Bronchial epithelial cell (primary cell): Measurements from ENCODE around the gene DDX42. TPM values are rescaled to one million over a fixed set of nuclear protein-coding genes. Genes with fewer than 3 reads are reported as not detected.
"Not testable (repeated sequence)": the region's sequence is repeated elsewhere in the genome, so short reads cannot be mapped to it uniquely, and the experiment has no call there.

Source experiments
- DNase-seq: peaks from one replicate; pipeline ENCODE4 v3.0.0-alpha.2; 2010; ENCODE audit warnings: low read depth
- FAIRE-seq: peaks from 2 replicates; lab custom pipeline; 2011; peaks lifted over from hg19 to GRCh38; lab: Jason Lieb, UNC
- H3K27me3 ChIP-seq: 2 replicates; pipeline ENCODE4 v1.5.1; 2011; ENCODE audit warnings: low read length; ENCODE audit not compliant: control insufficient read depth, insufficient read depth
- H3K36me3 ChIP-seq: 2 replicates; pipeline ENCODE4 v1.5.1; 2011; ENCODE audit warnings: low read length; ENCODE audit not compliant: control insufficient read depth, insufficient read depth
- H3K4me3 ChIP-seq: 2 replicates; pipeline ENCODE4 v1.5.1; 2011; ENCODE audit warnings: mild to moderate bottlenecking, low read depth, low read length, control low read depth
- CTCF ChIP-seq: IDR thresholded peaks from 2 replicates; pipeline ENCODE4 v1.5.1; 2011; ENCODE audit warnings: mild to moderate bottlenecking, moderate library complexity, low read length, control low read depth, inconsistent platforms; ENCODE audit not compliant: insufficient read depth, severe bottlenecking
- total RNA-seq: library from RNA; depleted of rRNA; stranded (reverse); fragments of >200 nt; gene quantifications from 2 replicates; pipeline ENCODE4 v1.2.1, GENCODE V29; 2014

The DDX42 gene
- total RNA-seq, 1 donor from 2014 or later, result 65.0 TPM

- Histone ChIP-seq H3K4me3 (no peak overlapping the region), H3K36me3 (peaks cover 1% of the 10 kb centered on the region), H3K27me3 (peaks cover 6% of the 10 kb centered on the region)
- TF ChIP-seq CTCF, result no peak
- FAIRE-seq (no peak), DNase-seq (no peak)
These were observed 81.2 kb downstream of the DDX42 start for GRCh38 chr17:63855185-63855584.

GRCh38 chr17:63856425-63856824, 82.5 kb downstream of the DDX42 start:
- not testable (repeated sequence) for H3K36me3 ChIP-seq, FAIRE-seq, H3K27me3 ChIP-seq, DNase-seq, H3K4me3 ChIP-seq

GRCh38 chr17:63859257-63859656, 85.3 kb downstream of the DDX42 start:
- H3K4me3 ChIP-seq, result no peak overlapping the region
- FAIRE-seq (no peak), DNase-seq (no peak)
- H3K36me3 ChIP-seq, result peaks cover 1% of the 10 kb centered on the region
- H3K27me3 ChIP-seq, result peaks cover 6% of the 10 kb centered on the region
- TF ChIP-seq CTCF, result no peak

GRCh38 chr17:63866625-63867024, 92.7 kb downstream of the DDX42 start:
- DNase-seq, FAIRE-seq, H3K4me3 ChIP-seq, H3K27me3 ChIP-seq, H3K36me3 ChIP-seq: not testable (repeated sequence)

Other genes starting within 250 kb of the DDX42 start
- gene DCAF7, start 223.7 kb upstream of the DDX42 start, total RNA-seq, result 9.5 and 10.6 TPM in 2 replicates
- 11.5 and 11.6 TPM in 2 replicates for gene TACO1, start 173.3 kb upstream of the DDX42 start, total RNA-seq
- 10.1 and 11.1 TPM in 2 replicates for gene MAP3K3, start 151.8 kb upstream of the DDX42 start, total RNA-seq
- 0.53 and 0.90 TPM in 2 replicates for gene LIMD2, start 74.0 kb upstream of the DDX42 start, total RNA-seq
- gene STRADA, start 32.4 kb upstream of the DDX42 start, total RNA-seq, result 10.5 and 14.1 TPM in 2 replicates
- gene CCDC47, start 573 bp upstream of the DDX42 start, total RNA-seq, result 112 and 118 TPM in 2 replicates
- gene PSMC5, start 53.3 kb downstream of the DDX42 start, total RNA-seq, result 50.5 and 64.0 TPM in 2 replicates
- gene FTSJ3, start 53.5 kb downstream of the DDX42 start, total RNA-seq, result 43.4 and 53.1 TPM in 2 replicates
- 98.5 and 112 TPM in 2 replicates for gene SMARCD2, start 68.5 kb downstream of the DDX42 start, total RNA-seq
- gene CSH2, start 99.5 kb downstream of the DDX42 start, total RNA-seq, result not detected in 2 replicates
- not detected in 2 replicates for gene GH2, start 107.8 kb downstream of the DDX42 start, total RNA-seq
- not detected in 2 replicates for gene CSH1, start 122.4 kb downstream of the DDX42 start, total RNA-seq
- not detected in 2 replicates for gene CSHL1, start 137.1 kb downstream of the DDX42 start, total RNA-seq
- not detected in 2 replicates for gene GH1, start 144.7 kb downstream of the DDX42 start, total RNA-seq
- gene CD79B, start 158.2 kb downstream of the DDX42 start, total RNA-seq, result not detected in 2 replicates
- under 0.01 and 0.90 TPM in 2 replicates for gene SCN4A, start 198.7 kb downstream of the DDX42 start, total RNA-seq
- gene PRR29, start 224.2 kb downstream of the DDX42 start, total RNA-seq, result not detected in 2 replicates
- gene ICAM2, start 246.5 kb downstream of the DDX42 start, total RNA-seq, result 0.26 and 0.90 TPM in 2 replicates